Adrenal gland (tissue), 5 donors: ENCODE results near the gene TEX36.

Experiments used
- POLR2A ChIP-seq, 2 donors: fragments of 450-650 bp; IDR thresholded peaks; one replicate each; pipeline ENCODE4 v1.6.1; 2017; ENCODE audit warnings: antibody characterized with exemption in 2 of 2, mild to moderate bottlenecking in 2 of 2, moderate library complexity in 1 of 2
- TF ChIP-seq, protein P1 (sequence below), 6 experiments: fragments of 450-650 bp in 4 of 6; fragments of 200-600 bp in 2 of 6; sonication (generic) in 1 of 6; IDR thresholded peaks; 1 replicate in 5 of 6; 2 replicates in 1 of 6; pipeline versions ENCODE4 v1.5.1 to v1.8.0; 2016 to 2021; ENCODE audit warnings: antibody characterized with exemption in 6 of 6, mild to moderate bottlenecking in 2 of 6, moderate library complexity in 1 of 6
- donor health status: DM: no; HTN: no; CAD: no.

DNA sequence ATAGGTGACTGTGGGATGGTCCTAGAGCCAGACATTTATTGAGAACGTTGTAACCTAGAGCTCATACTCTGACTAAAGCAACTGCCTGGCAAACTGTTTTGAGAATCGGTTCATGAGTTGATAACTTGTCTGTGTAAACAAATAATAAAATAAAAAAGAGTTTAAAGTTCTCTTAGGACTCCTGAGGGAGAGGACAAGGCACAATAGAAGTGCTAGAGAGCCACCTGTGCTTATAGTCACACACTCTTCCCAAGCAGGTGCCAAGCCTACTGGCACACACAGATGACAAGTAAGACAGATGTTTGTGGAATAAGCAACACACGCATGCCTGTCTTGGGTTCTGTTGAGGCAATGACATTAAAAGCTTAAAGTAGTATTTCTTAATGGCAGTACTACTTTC is 44.5 kb upstream of the TEX36 start:
- TF ChIP-seq, protein P1, sequence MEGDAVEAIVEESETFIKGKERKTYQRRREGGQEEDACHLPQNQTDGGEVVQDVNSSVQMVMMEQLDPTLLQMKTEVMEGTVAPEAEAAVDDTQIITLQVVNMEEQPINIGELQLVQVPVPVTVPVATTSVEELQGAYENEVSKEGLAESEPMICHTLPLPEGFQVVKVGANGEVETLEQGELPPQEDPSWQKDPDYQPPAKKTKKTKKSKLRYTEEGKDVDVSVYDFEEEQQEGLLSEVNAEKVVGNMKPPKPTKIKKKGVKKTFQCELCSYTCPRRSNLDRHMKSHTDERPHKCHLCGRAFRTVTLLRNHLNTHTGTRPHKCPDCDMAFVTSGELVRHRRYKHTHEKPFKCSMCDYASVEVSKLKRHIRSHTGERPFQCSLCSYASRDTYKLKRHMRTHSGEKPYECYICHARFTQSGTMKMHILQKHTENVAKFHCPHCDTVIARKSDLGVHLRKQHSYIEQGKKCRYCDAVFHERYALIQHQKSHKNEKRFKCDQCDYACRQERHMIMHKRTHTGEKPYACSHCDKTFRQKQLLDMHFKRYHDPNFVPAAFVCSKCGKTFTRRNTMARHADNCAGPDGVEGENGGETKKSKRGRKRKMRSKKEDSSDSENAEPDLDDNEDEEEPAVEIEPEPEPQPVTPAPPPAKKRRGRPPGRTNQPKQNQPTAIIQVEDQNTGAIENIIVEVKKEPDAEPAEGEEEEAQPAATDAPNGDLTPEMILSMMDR (IDR thresholded peaks at IDR 0.05): no peak
- no peak for TF ChIP-seq POLR2A (IDR thresholded peaks at IDR 0.05)
